ENCODE measurements around the gene CLCN3.

DNA sequence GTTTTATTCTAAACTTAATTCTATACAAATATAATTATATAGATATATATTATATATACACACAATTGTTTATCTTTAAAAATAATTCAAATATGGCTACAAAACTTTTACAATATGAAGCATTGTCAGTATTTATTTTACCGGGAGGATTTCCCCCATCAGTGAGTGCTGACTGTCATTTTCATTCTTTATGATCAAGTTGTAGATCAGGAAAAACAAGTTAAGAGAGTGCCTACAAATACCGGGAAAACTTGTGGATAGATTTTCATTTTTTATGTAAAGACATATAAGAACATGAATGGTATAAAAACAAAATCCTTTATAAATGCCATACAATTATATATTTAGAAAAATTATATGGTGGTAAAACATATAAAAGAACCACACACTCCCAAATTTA lies 37.8 kb downstream of the CLCN3 start:
- no peak for TF ChIP-seq GABPA (IDR thresholded peaks at IDR 0.05 in 1 of 2, conservative IDR thresholded peaks at IDR 0.05 in 1 of 2)
- no peak for TF ChIP-seq TAF1 (conservative IDR thresholded peaks at IDR 0.05)
- TF ChIP-seq JUND (IDR thresholded peaks at IDR 0.05), result no peak
- TF ChIP-seq, protein P1, sequence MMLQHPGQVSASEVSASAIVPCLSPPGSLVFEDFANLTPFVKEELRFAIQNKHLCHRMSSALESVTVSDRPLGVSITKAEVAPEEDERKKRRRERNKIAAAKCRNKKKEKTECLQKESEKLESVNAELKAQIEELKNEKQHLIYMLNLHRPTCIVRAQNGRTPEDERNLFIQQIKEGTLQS (IDR thresholded peaks at IDR 0.05), result no peak
- TF ChIP-seq, protein P2, sequence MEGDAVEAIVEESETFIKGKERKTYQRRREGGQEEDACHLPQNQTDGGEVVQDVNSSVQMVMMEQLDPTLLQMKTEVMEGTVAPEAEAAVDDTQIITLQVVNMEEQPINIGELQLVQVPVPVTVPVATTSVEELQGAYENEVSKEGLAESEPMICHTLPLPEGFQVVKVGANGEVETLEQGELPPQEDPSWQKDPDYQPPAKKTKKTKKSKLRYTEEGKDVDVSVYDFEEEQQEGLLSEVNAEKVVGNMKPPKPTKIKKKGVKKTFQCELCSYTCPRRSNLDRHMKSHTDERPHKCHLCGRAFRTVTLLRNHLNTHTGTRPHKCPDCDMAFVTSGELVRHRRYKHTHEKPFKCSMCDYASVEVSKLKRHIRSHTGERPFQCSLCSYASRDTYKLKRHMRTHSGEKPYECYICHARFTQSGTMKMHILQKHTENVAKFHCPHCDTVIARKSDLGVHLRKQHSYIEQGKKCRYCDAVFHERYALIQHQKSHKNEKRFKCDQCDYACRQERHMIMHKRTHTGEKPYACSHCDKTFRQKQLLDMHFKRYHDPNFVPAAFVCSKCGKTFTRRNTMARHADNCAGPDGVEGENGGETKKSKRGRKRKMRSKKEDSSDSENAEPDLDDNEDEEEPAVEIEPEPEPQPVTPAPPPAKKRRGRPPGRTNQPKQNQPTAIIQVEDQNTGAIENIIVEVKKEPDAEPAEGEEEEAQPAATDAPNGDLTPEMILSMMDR (IDR thresholded peaks at IDR 0.05; ENCODE audit: low read depth, low read length, missing input control), result no peak
- no peak for TF ChIP-seq RAD21 (IDR thresholded peaks at IDR 0.05)
- no peak for TF ChIP-seq YY1 (IDR thresholded peaks at IDR 0.05)
- TF ChIP-seq MAX (IDR thresholded peaks at IDR 0.05), result no peak
- TF ChIP-seq REST (IDR thresholded peaks at IDR 0.05), result no peak
- TF ChIP-seq FOXA1 (IDR thresholded peaks at IDR 0.05), result no peak
- no peak for TF ChIP-seq HNF4G (IDR thresholded peaks at IDR 0.05)
- no peak for TF ChIP-seq NR2F2 (IDR thresholded peaks at IDR 0.05)
- no peak for TF ChIP-seq SP1 (IDR thresholded peaks at IDR 0.05)
- TF ChIP-seq EGR1 (IDR thresholded peaks at IDR 0.05; ENCODE audit: low read depth in 2 of 2), result no peak
